ENCODE data around the gene TSPAN9. TPM values are rescaled to one million over a fixed set of nuclear protein-coding genes. Genes with fewer than 3 reads are reported as not detected.

Gene TSPAN9
- total and polyA plus RNA-seq, 10 of the 15 experiments (the other 5 are each of a cell fraction or from before 2014, with no cell fraction given), result 0.03 to 1.0 (median 0.12) TPM; not detected in 5

DNA sequence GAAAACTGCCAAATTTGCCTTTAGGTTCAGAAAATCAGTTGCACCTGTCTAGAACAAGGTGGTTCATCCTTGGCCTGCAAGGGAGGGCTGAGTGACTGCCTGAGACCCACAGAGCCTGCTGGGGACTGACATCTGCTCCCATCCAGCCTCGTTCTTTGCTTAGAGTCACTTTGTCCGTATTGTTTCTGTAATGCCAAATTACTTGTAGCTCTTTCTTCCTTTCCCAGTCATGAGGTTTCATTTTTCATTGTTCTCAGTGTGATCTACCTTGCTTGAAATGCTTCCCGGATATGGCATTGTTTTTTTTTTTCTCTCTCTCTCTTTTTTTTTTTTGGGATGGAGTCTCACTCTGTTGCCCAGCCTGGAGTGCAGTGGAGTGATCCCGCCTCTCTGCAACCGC lies 21.3 kb downstream of the TSPAN9 start:
- ChIA-PET CTCF (no interaction called here), RAD21 (ENCODE audit: unreplicated experiment) (no interaction called here), POLR2A (interaction anchor here (0.7 kb wide), 1 partner anchor 774 kb away, joined by 4 read pairs; no protein-coding TSS in a partner anchor), SMC1A (ENCODE audit: uncharacterized antibody, unreplicated experiment) (no interaction called here)
- ATAC-seq (no peak), DNase-seq (ENCODE audit: low read depth, low spot score) (no peak), FAIRE-seq (no peak)
- 38% methylated on average over 3 of the region's 5 CpGs for WGBS (ENCODE audit: insufficient coverage, insufficient replicate concordance, low lambda C conversion rate, missing lambda C conversion rate)
- intact Hi-C loops (cut with micrococcal nuclease; ENCODE audit: unreplicated experiment) (no loop called here), in situ Hi-C loops (cut with MboI) (no loop called here)
- H4K20me1 ChIP-seq (ENCODE audit: control insufficient read depth, insufficient read depth), result no peaks in the 10 kb centered on the region
- H3K27ac ChIP-seq (ENCODE audit: control insufficient read depth, insufficient read depth), result no peak overlapping the region
- BruUV-seq (replicated peaks), result no TSS peak
- H3K27me3 ChIP-seq (replicated peaks in 1 of 2; ENCODE audit: control insufficient read depth in 2 of 2, insufficient read depth in 2 of 2, low read length in 1 of 2), result no peaks in the 10 kb centered on the region; a peak in 2 of 4 replicates
- no peak overlapping the region for H2AFZ ChIP-seq (ENCODE audit: control insufficient read depth, low read depth, low read length)
- no peak overlapping the region for H3K4me2 ChIP-seq (ENCODE audit: control insufficient read depth, insufficient read depth)
- no peaks in the 10 kb centered on the region for H3K79me2 ChIP-seq (ENCODE audit: control insufficient read depth, insufficient read depth, low read length)
- H3K9ac ChIP-seq (ENCODE audit: control insufficient read depth, insufficient read depth, low read length), result no peak overlapping the region
- TF ChIP-seq, protein P1, sequence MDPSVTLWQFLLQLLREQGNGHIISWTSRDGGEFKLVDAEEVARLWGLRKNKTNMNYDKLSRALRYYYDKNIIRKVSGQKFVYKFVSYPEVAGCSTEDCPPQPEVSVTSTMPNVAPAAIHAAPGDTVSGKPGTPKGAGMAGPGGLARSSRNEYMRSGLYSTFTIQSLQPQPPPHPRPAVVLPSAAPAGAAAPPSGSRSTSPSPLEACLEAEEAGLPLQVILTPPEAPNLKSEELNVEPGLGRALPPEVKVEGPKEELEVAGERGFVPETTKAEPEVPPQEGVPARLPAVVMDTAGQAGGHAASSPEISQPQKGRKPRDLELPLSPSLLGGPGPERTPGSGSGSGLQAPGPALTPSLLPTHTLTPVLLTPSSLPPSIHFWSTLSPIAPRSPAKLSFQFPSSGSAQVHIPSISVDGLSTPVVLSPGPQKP (IDR thresholded peaks at IDR 0.05; ENCODE audit: low read depth, low read length), result no peak
- TF ChIP-seq NR2F1 (conservative IDR thresholded peaks at IDR 0.05), result no peak
- no peak for TF ChIP-seq MYC (IDR thresholded peaks at IDR 0.05; ENCODE audit: insufficient read depth, insufficient read length, insufficient replicate concordance, low read length, severe bottlenecking)
- TF ChIP-seq ESRRA (IDR thresholded peaks at IDR 0.05; ENCODE audit: low read length), result no peak
- no peak for TF ChIP-seq KAT2A (conservative IDR thresholded peaks at IDR 0.05; ENCODE audit: control insufficient read depth, low read depth, low read length)
- no peak overlapping the region for H3K4me3 ChIP-seq
- peaks cover 3% of the 10 kb centered on the region; the same call in 1 of the 2 replicates for H3K4me1 ChIP-seq (ENCODE audit: control insufficient read depth, insufficient read depth, low read length)
- no peaks in the 10 kb centered on the region; the same call in 2 of the 3 replicates for H3K9me3 ChIP-seq (replicated peaks; ENCODE audit: control insufficient read depth, insufficient read depth, low read length)
- no peaks in the 10 kb centered on the region for H3K36me3 ChIP-seq (ENCODE audit: control insufficient read depth in 2 of 2, insufficient read depth in 2 of 2, low read length in 1 of 2)

DNA sequence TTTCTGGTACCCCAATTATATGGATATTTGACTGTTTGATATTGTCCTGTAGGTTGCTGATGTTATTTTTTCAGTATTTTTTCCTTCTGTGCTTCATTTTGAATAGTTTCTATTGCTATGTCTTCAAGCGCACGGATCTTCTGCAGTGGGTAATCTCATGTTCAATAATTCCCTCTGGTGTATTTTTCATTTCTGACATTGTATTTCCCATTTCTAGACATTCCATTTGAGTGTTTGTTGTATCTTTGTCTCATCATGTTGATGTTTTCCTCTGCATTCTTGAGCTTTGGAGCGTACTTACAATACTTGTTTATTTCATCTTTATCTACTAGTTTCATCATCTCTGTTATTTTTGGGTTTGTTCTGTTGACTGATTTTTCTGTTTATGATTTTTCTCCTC lies 22.0 kb downstream of the TSPAN9 start:
- Histone ChIP-seq H4K20me1 (ENCODE audit: control insufficient read depth, insufficient read depth) (no peaks in the 10 kb centered on the region), H3K79me2 (ENCODE audit: control insufficient read depth, insufficient read depth, low read length) (no peaks in the 10 kb centered on the region), H3K4me1 (ENCODE audit: control insufficient read depth, insufficient read depth, low read length) (peaks cover 3% of the 10 kb centered on the region; the same call in 1 of the 2 replicates), H3K4me2 (ENCODE audit: control insufficient read depth, insufficient read depth) (no peak overlapping the region), H3K27ac (ENCODE audit: control insufficient read depth, insufficient read depth) (no peak overlapping the region), H2AFZ (ENCODE audit: control insufficient read depth, low read depth, low read length) (no peak overlapping the region), H3K4me3 (no peak overlapping the region), H3K9ac (ENCODE audit: control insufficient read depth, insufficient read depth, low read length) (no peak overlapping the region), H3K36me3 (ENCODE audit: control insufficient read depth in 2 of 2, insufficient read depth in 2 of 2, low read length in 1 of 2) (no peaks in the 10 kb centered on the region), H3K27me3 (replicated peaks in 1 of 2; ENCODE audit: control insufficient read depth in 2 of 2, insufficient read depth in 2 of 2, low read length in 1 of 2) (no peaks in the 10 kb centered on the region; a peak in 2 of 4 replicates), H3K9me3 (replicated peaks; ENCODE audit: control insufficient read depth, insufficient read depth, low read length) (no peaks in the 10 kb centered on the region; the same call in 2 of the 3 replicates)
- SMC1A ChIA-PET (ENCODE audit: uncharacterized antibody, unreplicated experiment), result no interaction called here
- DNase-seq (ENCODE audit: low read depth, low spot score) (no peak), FAIRE-seq (no peak), ATAC-seq (no peak)
- TF ChIP-seq EGR1 (IDR thresholded peaks at IDR 0.05; ENCODE audit: borderline replicate concordance in 1 of 2, low read depth in 2 of 2, low read length in 2 of 2) (no peak), MTA3 (IDR thresholded peaks at IDR 0.05; ENCODE audit: borderline replicate concordance, low read length) (no peak), ZNF622 (IDR thresholded peaks at IDR 0.05) (no peak), KAT2A (conservative IDR thresholded peaks at IDR 0.05; ENCODE audit: control insufficient read depth, low read depth, low read length) (no peak), RB1 (IDR thresholded peaks at IDR 0.05; ENCODE audit: borderline replicate concordance) (no peak), GATAD2B (conservative IDR thresholded peaks at IDR 0.05; ENCODE audit: low read depth) (no peak), TAF1 (IDR thresholded peaks at IDR 0.05; ENCODE audit: borderline replicate concordance, low read depth, low read length) (no peak)
- TF ChIP-seq, protein P2, sequence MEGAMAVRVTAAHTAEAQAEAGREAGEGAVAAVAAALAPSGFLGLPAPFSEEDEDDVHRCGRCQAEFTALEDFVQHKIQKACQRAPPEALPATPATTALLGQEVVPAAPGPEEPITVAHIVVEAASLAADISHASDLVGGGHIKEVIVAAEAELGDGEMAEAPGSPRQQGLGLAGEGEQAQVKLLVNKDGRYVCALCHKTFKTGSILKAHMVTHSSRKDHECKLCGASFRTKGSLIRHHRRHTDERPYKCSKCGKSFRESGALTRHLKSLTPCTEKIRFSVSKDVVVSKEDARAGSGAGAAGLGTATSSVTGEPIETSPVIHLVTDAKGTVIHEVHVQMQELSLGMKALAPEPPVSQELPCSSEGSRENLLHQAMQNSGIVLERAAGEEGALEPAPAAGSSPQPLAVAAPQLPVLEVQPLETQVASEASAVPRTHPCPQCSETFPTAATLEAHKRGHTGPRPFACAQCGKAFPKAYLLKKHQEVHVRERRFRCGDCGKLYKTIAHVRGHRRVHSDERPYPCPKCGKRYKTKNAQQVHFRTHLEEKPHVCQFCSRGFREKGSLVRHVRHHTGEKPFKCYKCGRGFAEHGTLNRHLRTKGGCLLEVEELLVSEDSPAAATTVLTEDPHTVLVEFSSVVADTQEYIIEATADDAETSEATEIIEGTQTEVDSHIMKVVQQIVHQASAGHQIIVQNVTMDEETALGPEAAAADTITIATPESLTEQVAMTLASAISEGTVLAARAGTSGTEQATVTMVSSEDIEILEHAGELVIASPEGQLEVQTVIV (IDR thresholded peaks at IDR 0.05; ENCODE audit: borderline replicate concordance, partially characterized antibody), result no peak
- TF ChIP-seq, protein P3, sequence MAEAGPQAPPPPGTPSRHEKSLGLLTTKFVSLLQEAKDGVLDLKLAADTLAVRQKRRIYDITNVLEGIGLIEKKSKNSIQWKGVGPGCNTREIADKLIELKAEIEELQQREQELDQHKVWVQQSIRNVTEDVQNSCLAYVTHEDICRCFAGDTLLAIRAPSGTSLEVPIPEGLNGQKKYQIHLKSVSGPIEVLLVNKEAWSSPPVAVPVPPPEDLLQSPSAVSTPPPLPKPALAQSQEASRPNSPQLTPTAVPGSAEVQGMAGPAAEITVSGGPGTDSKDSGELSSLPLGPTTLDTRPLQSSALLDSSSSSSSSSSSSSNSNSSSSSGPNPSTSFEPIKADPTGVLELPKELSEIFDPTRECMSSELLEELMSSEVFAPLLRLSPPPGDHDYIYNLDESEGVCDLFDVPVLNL (IDR thresholded peaks at IDR 0.05; ENCODE audit: low read depth, low read length), result no peak
- in situ Hi-C loops (cut with MboI) (no loop called here), intact Hi-C loops (cut with micrococcal nuclease; ENCODE audit: unreplicated experiment) (no loop called here)
- BruUV-seq (replicated peaks), result no TSS peak
- RAD21 ChIA-PET (ENCODE audit: unreplicated experiment), result no interaction called here
- 89% methylated on average over 3 of the region's 3 CpGs for WGBS (ENCODE audit: insufficient coverage, insufficient replicate concordance, low lambda C conversion rate, missing lambda C conversion rate)
- CTCF ChIA-PET, result no interaction called here
- POLR2A ChIA-PET, result no interaction called here
